Ovary (tissue), 3 donors: ENCODE data around the gene CACNB4.

ENCODE experiments used
- CTCF ChIP-seq, 3 donors: fragments of 450-650 bp in 2 of 3; fragments of 200-600 bp in 1 of 3; IDR thresholded peaks; one replicate each; pipeline versions ENCODE4 v1.5.1 to v1.8.0; 2016 to 2022; ENCODE audit warnings: antibody characterized with exemption in 3 of 3, mild to moderate bottlenecking in 1 of 3
- EP300 ChIP-seq: sonication (generic); formaldehyde crosslinking; IDR thresholded peaks from one replicate; pipeline ENCODE4 v1.6.1; 2017; ENCODE audit warnings: antibody characterized with exemption
- POLR2A ChIP-seq: fragments of 450-650 bp; IDR thresholded peaks from one replicate; pipeline ENCODE4 v1.6.1; 2017; ENCODE audit warnings: antibody characterized with exemption, mild to moderate bottlenecking, moderate library complexity
- donor health status: DM: no; HTN: no; CAD: no.

GRCh38 chr2:151907286-151908203 is 191.3 kb downstream of the CACNB4 start:
- TF ChIP-seq CTCF (IDR thresholded peaks at IDR 0.05), result no peak
- TF ChIP-seq EP300, result no peak
- TF ChIP-seq POLR2A, result no peak
